Mesenchymal stem cell (in vitro differentiated cells and primary cell): ENCODE data around the gene PAEP. TPM values are rescaled to one million over a fixed set of nuclear protein-coding genes. Genes with fewer than 3 reads are reported as not detected.
A peak's percentile ranks its signal among the peaks of the same experiment; 100 is the strongest.

ENCODE experiments used
- DNase-seq: peaks from one replicate; pipeline ENCODE4 v3.0.0-alpha.2; 2013
- H2AFZ ChIP-seq: one replicate; pipeline ENCODE4 v1.6.1; 2013; ENCODE audit warnings: low read depth, mild to moderate bottlenecking, control low read depth, inconsistent platforms, low read length, moderate library complexity
- H2AK5ac ChIP-seq: 2 replicates; pipeline ENCODE4 v1.6.1; 2013; ENCODE audit warnings: low read length, moderate library complexity, mild to moderate bottlenecking, inconsistent platforms; ENCODE audit not compliant: severe bottlenecking
- H2BK120ac ChIP-seq: one replicate; pipeline ENCODE4 v1.6.1; 2013; ENCODE audit warnings: low read depth, mild to moderate bottlenecking, inconsistent platforms, low read length, moderate library complexity
- H2BK12ac ChIP-seq, 2 experiments: one replicate each; pipeline ENCODE4 v1.6.1; 2013; ENCODE audit warnings: inconsistent platforms in 2 of 2, low read length in 2 of 2, mild to moderate bottlenecking in 2 of 2, moderate library complexity in 2 of 2, control low read depth in 1 of 2
- H2BK15ac ChIP-seq: one replicate; pipeline ENCODE4 v1.6.1; 2013; ENCODE audit warnings: mild to moderate bottlenecking, low read depth, inconsistent platforms; ENCODE audit not compliant: poor library complexity, severe bottlenecking
- H2BK5ac ChIP-seq: 2 replicates; pipeline ENCODE4 v1.6.1; 2013; ENCODE audit warnings: low read depth, mild to moderate bottlenecking, low read length, control low read depth, inconsistent platforms; ENCODE audit not compliant: poor library complexity, severe bottlenecking
- H3K14ac ChIP-seq, 2 experiments: one replicate each; pipeline ENCODE4 v1.6.1; 2013; ENCODE audit warnings: inconsistent platforms in 2 of 2, low read length in 2 of 2, control low read depth in 1 of 2, mild to moderate bottlenecking in 1 of 2, moderate library complexity in 1 of 2
- H3K18ac ChIP-seq, 2 experiments: one replicate each; pipeline ENCODE4 v1.6.1; 2013; ENCODE audit warnings: inconsistent platforms in 2 of 2, low read length in 2 of 2, control low read depth in 1 of 2, low read depth in 1 of 2, mild to moderate bottlenecking in 1 of 2
- H3K23ac ChIP-seq, 2 experiments: one replicate each; pipeline ENCODE4 v1.6.1; 2013; ENCODE audit warnings: inconsistent platforms in 2 of 2, low read length in 2 of 2, mild to moderate bottlenecking in 2 of 2, moderate library complexity in 2 of 2, control low read depth in 1 of 2
- H3K27ac ChIP-seq: 2 replicates; pipeline ENCODE4 v1.5.1; 2013; ENCODE audit warnings: mild to moderate bottlenecking, moderate library complexity, low read length, control low read depth, inconsistent platforms; ENCODE audit not compliant: poor library complexity, severe bottlenecking
- H3K27me3 ChIP-seq, 2 experiments: 2 replicates each; pipeline versions ENCODE4 v1.6.1 to v1.7.0; 2013; ENCODE audit warnings: low read length in 2 of 2, mild to moderate bottlenecking in 2 of 2, moderate library complexity in 2 of 2, control low read depth in 1 of 2, inconsistent platforms in 1 of 2; ENCODE audit not compliant: control insufficient read depth in 1 of 2, insufficient read depth in 1 of 2
- H3K36me3 ChIP-seq, 2 experiments: 2 replicates each; pipeline versions ENCODE4 v1.6.1 to v1.7.0; 2013; ENCODE audit warnings: low read length in 2 of 2, control low read depth in 1 of 2, inconsistent platforms in 1 of 2, low read depth in 1 of 2, mild to moderate bottlenecking in 1 of 2; ENCODE audit not compliant: insufficient read depth in 2 of 2, control insufficient read depth in 1 of 2
- H3K4ac ChIP-seq, 2 experiments: one replicate each; pipeline ENCODE4 v1.6.1; 2013; ENCODE audit warnings: inconsistent platforms in 2 of 2, low read length in 2 of 2, mild to moderate bottlenecking in 2 of 2, moderate library complexity in 2 of 2, control low read depth in 1 of 2, low read depth in 1 of 2
- H3K4me1 ChIP-seq: 2 replicates; pipeline ENCODE4 v1.6.1; 2013; ENCODE audit warnings: low read depth, low read length, control low read depth; ENCODE audit not compliant: control insufficient read depth, insufficient read depth
- H3K4me2 ChIP-seq: 2 replicates; pipeline ENCODE4 v1.6.1; 2013; ENCODE audit warnings: low read length, mild to moderate bottlenecking, inconsistent platforms; ENCODE audit not compliant: poor library complexity, severe bottlenecking
- H3K4me3 ChIP-seq, 2 experiments: 2 replicates each; pipeline versions ENCODE4 v1.5.1 to v1.7.0; 2013; ENCODE audit warnings: low read length in 2 of 2, mild to moderate bottlenecking in 2 of 2, control low read depth in 1 of 2, low read depth in 1 of 2; ENCODE audit not compliant: insufficient read depth in 1 of 2
- H3K79me1 ChIP-seq: replicated peaks from 2 replicates; pipeline ENCODE4 v1.6.1; 2013; ENCODE audit warnings: mild to moderate bottlenecking, control low read depth, low read length, inconsistent platforms; ENCODE audit not compliant: poor library complexity, severe bottlenecking
- H3K9ac ChIP-seq: 2 replicates; pipeline ENCODE4 v1.7.0; 2013; ENCODE audit warnings: mild to moderate bottlenecking, low read length, moderate library complexity
- H3K9me3 ChIP-seq: 2 replicates; pipeline ENCODE4 v1.7.0; 2013; ENCODE audit warnings: mild to moderate bottlenecking, low read length; ENCODE audit not compliant: control insufficient read depth
- H4K8ac ChIP-seq: one replicate; pipeline ENCODE4 v1.6.1; 2013; ENCODE audit warnings: inconsistent platforms, mild to moderate bottlenecking, low read length, moderate library complexity
- H4K91ac ChIP-seq: one replicate; pipeline ENCODE4 v1.6.1; 2013; ENCODE audit warnings: mild to moderate bottlenecking, low read length, inconsistent platforms
- WGBS: methylation state at CpG from one replicate; pipeline ENCODE4 v1.1.7; 2013; ENCODE audit warnings: mixed read lengths; 5-methylcytosine and 5-hydroxymethylcytosine counted together
- polyA plus RNA-seq, 2 experiments: library from polyadenylated mRNA; stranded (reverse); fragments of 200-250 nt; gene quantifications; one replicate each; pipeline ENCODE4 v1.2.3, GENCODE V29; 2013

The PAEP gene
- not detected for polyA plus RNA-seq (2013, experiment 1 of 2)
- polyA plus RNA-seq (2013, experiment 2 of 2) = not detected

GRCh38 chr9:135561391-135562234 lies at the start of gene PAEP:
TSS of gene PAEP (plus strand) at chr9:135561756.
- no peak within 1 kb of the TSS for H3K4me3 ChIP-seq
- no peak for DNase-seq
- no peak within 1 kb of the TSS for H3K27ac ChIP-seq
- H2BK5ac ChIP-seq = no peak within 1 kb of the TSS
- H2BK120ac ChIP-seq = no peak within 1 kb of the TSS
- H4K8ac ChIP-seq = no peak within 1 kb of the TSS
- H2BK12ac ChIP-seq = no peak within 1 kb of the TSS
- no peak within 1 kb of the TSS for H3K23ac ChIP-seq
- no peak within 1 kb of the TSS for H3K18ac ChIP-seq
- no peak within 1 kb of the TSS for H4K91ac ChIP-seq
- H2BK15ac ChIP-seq = no peak within 1 kb of the TSS
- no peaks in the 10 kb centered on the region for H3K9me3 ChIP-seq
- H2AK5ac ChIP-seq = no peak within 1 kb of the TSS
- H3K4ac ChIP-seq = no peak within 1 kb of the TSS
- H3K14ac ChIP-seq = no peak within 1 kb of the TSS
- no peak within 1 kb of the TSS for H3K9ac ChIP-seq
- no peaks in the 10 kb centered on the region for H3K36me3 ChIP-seq
- 89% methylated on average over 20 of the region's 20 CpGs for WGBS
- no peaks in the 10 kb centered on the region for H3K79me1 ChIP-seq
- H3K27me3 ChIP-seq = peaks cover 0 to 3% of the 10 kb centered on the region in 2 experiments
- no peak within 1 kb of the TSS for H2AFZ ChIP-seq
- no peaks in the 10 kb centered on the region for H3K4me1 ChIP-seq
- no peak within 1 kb of the TSS for H3K4me2 ChIP-seq

DNA sequence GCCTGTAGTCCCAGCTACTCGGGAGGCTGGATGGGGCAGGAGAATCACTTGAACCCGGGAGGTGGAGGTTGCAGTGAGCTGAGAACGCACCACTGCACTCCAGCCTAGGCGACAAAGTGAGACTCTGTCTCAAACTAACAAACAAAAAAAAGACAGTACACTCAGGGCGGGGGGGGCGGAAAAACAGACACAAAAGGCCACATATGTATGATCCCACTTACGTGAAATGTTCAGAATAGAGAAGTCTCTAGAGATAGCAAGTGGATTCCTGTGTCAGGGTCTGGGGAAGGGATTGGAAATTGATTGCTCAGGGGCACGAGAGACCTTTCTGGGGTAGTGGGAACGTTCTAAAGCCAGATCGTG lies 49.3 kb upstream of the PAEP start:
- Histone ChIP-seq H3K27me3 (peaks cover 0 to 21% of the 10 kb centered on the region in 2 experiments), H2AK5ac (no peak overlapping the region), H3K36me3 (no peaks in the 10 kb centered on the region), H3K23ac (no peak overlapping the region), H3K4me1 (no peaks in the 10 kb centered on the region), H3K27ac (no peak overlapping the region), H4K91ac (no peak overlapping the region), H4K8ac (no peak overlapping the region), H2BK5ac (no peak overlapping the region), H2AFZ (no peak overlapping the region), H3K18ac (no peak overlapping the region), H3K79me1 (no peaks in the 10 kb centered on the region), H3K14ac (no peak overlapping the region), H3K4ac (no peak overlapping the region), H3K9ac (no peak overlapping the region), H3K4me2 (no peak overlapping the region), H2BK12ac (no peak overlapping the region), H3K9me3 (peaks cover 7% of the 10 kb centered on the region), H3K4me3 (no peak overlapping the region), H2BK15ac (no peak overlapping the region), H2BK120ac (no peak overlapping the region)
- no peak for DNase-seq
- WGBS = 88% methylated on average over 9 of the region's 10 CpGs

DNA sequence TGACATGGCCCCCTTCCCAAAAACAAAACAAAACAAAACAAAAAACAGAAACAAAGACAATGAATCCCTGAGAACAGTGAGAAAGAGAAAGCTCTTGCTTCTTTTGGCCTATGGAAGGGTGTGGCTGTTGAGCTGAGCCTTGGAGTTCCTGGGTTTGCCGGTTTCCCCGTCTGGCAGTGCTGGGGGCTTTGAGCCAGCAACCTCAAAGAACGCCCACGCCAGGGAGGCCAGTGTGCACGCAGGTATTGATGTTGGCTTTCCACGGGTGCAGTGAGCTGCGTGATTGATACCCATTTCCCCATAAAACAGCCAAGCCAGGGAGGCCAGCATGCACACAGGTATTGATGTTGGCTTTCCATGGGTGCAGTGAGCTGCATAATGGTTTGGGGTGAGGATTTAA lies 48.7 kb upstream of the PAEP start:
- H3K9me3 ChIP-seq = peaks cover 7% of the 10 kb centered on the region
- no peak overlapping the region for H2BK12ac ChIP-seq
- H3K27ac ChIP-seq = no peak overlapping the region
- H3K4me1 ChIP-seq = no peaks in the 10 kb centered on the region
- H3K27me3 ChIP-seq = peaks cover 0 to 27% of the 10 kb centered on the region in 2 experiments
- H3K9ac ChIP-seq = no peak overlapping the region
- no peak overlapping the region for H4K8ac ChIP-seq
- H3K36me3 ChIP-seq = no peaks in the 10 kb centered on the region
- no peak overlapping the region for H3K4me2 ChIP-seq
- H2AFZ ChIP-seq = no peak overlapping the region
- no peak overlapping the region for H3K23ac ChIP-seq
- H2BK120ac ChIP-seq = no peak overlapping the region
- no peak overlapping the region for H3K4me3 ChIP-seq
- H2BK5ac ChIP-seq = no peak overlapping the region
- H2AK5ac ChIP-seq = no peak overlapping the region
- H2BK15ac ChIP-seq = no peak overlapping the region
- 96% methylated on average over 3 of the region's 7 CpGs for WGBS
- no peak overlapping the region for H3K14ac ChIP-seq
- H3K79me1 ChIP-seq = no peaks in the 10 kb centered on the region
- no peak for DNase-seq
- H4K91ac ChIP-seq = peak overlapping the region; percentile 29
- no peak overlapping the region for H3K18ac ChIP-seq
- H3K4ac ChIP-seq = no peak overlapping the region

GRCh38 chr9:135513351-135513846 lies 48.2 kb upstream of the PAEP start:
- Histone ChIP-seq H3K9me3 (peaks cover 7% of the 10 kb centered on the region), H3K4me3 (no peak overlapping the region), H4K91ac (peak overlapping the region; percentile 64), H2AK5ac (no peak overlapping the region), H3K9ac (no peak overlapping the region), H3K79me1 (no peaks in the 10 kb centered on the region), H2AFZ (no peak overlapping the region), H3K27ac (no peak overlapping the region), H3K14ac (peak overlapping the region in 1 of 2 experiments; percentile 11), H3K4me2 (no peak overlapping the region), H3K18ac (no peak overlapping the region), H3K27me3 (peaks cover 0 to 32% of the 10 kb centered on the region in 2 experiments), H2BK12ac (no peak overlapping the region), H2BK15ac (no peak overlapping the region), H3K36me3 (no peaks in the 10 kb centered on the region), H3K4me1 (no peaks in the 10 kb centered on the region), H2BK120ac (no peak overlapping the region), H3K4ac (no peak overlapping the region), H3K23ac (no peak overlapping the region), H4K8ac (no peak overlapping the region), H2BK5ac (no peak overlapping the region)
- WGBS = 91% methylated on average over 19 of the region's 19 CpGs
- DNase-seq = no peak
